Measurements from ENCODE around the gene MVK.

DNA sequence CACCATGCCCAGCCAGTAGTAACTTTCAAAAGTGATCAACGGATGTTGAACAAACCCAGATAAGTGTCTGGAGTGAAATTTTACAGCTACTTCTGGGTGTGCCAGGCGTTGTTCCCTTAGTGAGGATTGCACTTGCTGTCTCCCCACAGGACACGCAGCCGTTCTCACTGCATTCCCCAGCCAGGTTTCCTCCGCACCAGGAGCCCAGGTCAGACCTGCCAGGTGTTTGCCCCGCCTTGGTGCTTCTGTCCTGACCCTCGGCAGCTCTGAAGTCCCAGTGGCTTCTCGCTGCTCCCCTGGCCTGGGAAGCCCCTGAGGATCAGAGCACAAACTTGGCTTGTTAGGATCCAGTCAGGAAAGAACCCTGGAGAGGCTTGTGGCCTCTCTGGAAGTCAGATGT is 36.5 kb upstream of the MVK start:
- TF ChIP-seq, protein P1, sequence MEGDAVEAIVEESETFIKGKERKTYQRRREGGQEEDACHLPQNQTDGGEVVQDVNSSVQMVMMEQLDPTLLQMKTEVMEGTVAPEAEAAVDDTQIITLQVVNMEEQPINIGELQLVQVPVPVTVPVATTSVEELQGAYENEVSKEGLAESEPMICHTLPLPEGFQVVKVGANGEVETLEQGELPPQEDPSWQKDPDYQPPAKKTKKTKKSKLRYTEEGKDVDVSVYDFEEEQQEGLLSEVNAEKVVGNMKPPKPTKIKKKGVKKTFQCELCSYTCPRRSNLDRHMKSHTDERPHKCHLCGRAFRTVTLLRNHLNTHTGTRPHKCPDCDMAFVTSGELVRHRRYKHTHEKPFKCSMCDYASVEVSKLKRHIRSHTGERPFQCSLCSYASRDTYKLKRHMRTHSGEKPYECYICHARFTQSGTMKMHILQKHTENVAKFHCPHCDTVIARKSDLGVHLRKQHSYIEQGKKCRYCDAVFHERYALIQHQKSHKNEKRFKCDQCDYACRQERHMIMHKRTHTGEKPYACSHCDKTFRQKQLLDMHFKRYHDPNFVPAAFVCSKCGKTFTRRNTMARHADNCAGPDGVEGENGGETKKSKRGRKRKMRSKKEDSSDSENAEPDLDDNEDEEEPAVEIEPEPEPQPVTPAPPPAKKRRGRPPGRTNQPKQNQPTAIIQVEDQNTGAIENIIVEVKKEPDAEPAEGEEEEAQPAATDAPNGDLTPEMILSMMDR (IDR thresholded peaks at IDR 0.05), result no peak
- TF ChIP-seq POLR2A (IDR thresholded peaks at IDR 0.05) (no peak), POLR2AphosphoS5 (IDR thresholded peaks at IDR 0.05) (no peak), EP300 (IDR thresholded peaks at IDR 0.05) (no peak)

Measured in stomach (tissue), 4 donors.